Cardiac fibroblast (primary cell): Measurements from ENCODE around the gene SVOP.

ENCODE experiments used
- DNase-seq, 2 donors: peaks; one replicate each; pipeline versions ENCODE4 v3.0.0 to v3.0.0-alpha.2; 2010; ENCODE audit warnings: low read depth in 2 of 2
- H3K4me3 ChIP-seq, 2 donors: replicated peaks in 1 of 2; 1 replicate in 1 of 2; 2 replicates in 1 of 2; pipeline ENCODE4 v1.5.1; 2011; ENCODE audit warnings: low read depth in 2 of 2, low read length in 2 of 2, mild to moderate bottlenecking in 2 of 2, moderate library complexity in 1 of 2
- TF ChIP-seq, protein P1 (sequence below): IDR thresholded peaks from one replicate; pipeline ENCODE4 v1.5.1; 2011; ENCODE audit warnings: low read depth, mild to moderate bottlenecking, low read length, inconsistent platforms

SVOP gene

GRCh38 chr12:108948367-108948766, 72.5 kb downstream of the SVOP start:
- TF ChIP-seq, protein P1, sequence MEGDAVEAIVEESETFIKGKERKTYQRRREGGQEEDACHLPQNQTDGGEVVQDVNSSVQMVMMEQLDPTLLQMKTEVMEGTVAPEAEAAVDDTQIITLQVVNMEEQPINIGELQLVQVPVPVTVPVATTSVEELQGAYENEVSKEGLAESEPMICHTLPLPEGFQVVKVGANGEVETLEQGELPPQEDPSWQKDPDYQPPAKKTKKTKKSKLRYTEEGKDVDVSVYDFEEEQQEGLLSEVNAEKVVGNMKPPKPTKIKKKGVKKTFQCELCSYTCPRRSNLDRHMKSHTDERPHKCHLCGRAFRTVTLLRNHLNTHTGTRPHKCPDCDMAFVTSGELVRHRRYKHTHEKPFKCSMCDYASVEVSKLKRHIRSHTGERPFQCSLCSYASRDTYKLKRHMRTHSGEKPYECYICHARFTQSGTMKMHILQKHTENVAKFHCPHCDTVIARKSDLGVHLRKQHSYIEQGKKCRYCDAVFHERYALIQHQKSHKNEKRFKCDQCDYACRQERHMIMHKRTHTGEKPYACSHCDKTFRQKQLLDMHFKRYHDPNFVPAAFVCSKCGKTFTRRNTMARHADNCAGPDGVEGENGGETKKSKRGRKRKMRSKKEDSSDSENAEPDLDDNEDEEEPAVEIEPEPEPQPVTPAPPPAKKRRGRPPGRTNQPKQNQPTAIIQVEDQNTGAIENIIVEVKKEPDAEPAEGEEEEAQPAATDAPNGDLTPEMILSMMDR: no peak
- DNase-seq: peak in 1 of 2 donors; percentile 9
- H3K4me3 ChIP-seq: no peak overlapping the region

DNA sequence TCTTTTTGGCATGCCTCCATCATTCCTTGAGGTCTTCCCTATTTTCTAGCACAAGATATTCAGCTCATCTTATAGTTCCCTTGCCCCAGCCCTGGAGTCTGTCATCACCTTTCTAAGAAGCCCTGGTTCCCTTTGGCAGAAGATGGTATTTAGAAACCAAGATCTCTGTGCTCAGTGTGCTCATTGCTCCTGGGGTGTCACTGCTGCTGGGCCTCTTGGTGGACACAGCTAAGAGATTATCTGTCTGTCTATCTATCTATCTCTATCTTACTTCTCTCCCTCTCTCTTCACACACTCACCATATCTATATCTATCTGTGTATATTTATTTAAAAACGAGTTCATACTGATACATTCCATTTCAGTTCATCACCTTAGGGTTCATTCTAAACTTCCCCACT, 73.8 kb downstream of the SVOP start:
- TF ChIP-seq, protein P1: no peak
- no peak for DNase-seq
- H3K4me3 ChIP-seq: no peak overlapping the region

DNA sequence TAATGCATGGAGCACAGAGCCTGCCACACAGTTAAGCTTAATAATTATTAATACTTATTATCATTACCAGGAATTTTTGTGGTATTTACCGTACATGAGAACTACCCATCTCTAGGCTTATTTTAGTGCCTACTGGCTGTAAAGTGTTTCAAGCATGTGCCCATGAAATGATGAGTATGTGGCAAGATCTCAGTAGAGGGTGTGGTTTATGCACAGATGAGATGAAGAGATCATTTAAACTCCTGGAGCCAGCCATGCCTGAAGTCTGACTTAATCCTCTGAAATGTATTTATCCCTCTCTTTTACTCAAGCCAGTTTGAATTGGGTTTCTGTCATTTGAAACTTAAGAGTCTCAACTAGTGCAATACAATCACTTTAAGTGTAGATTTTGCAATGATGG, 80.7 kb downstream of the SVOP start:
- no peak overlapping the region for H3K4me3 ChIP-seq
- TF ChIP-seq, protein P1: no peak
- no peak for DNase-seq

- DNase-seq: peak; percentile 20 to 26
- TF ChIP-seq, protein P1: no peak
- H3K4me3 ChIP-seq: no peak overlapping the region
Measured at GRCh38 chr12:108939594-108939993, 81.3 kb downstream of the SVOP start.

DNA sequence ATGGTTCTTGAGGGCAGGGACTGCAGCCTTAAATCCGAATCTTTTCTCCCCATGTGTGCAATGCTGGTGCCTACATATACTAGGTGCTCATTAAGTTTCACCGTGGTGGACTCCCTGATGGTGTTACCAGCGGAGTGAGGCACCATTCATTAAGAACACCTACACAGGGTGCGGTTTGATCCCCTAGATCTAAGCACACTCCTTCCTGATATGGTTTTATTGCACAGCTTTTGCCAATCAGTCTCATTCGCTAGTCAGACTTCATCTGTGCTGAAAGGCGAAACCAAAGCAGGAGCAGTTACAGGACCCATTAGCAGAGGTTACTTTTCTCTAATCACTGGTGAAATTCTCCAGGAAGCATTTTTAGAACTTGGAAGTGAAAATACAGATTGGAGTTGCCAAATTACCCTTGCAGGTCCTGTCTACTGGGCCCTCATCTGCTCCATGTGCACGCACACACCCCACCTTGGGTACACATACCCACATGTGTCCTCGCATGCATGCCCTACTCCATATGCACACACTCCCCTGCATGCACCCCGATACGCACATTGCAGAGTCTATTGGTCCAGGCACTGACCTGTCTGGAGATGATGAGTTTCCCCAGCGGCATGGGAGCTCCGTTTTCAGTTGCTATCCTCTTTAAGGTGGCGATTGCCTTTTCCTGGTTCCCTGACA, 82.5 kb downstream of the SVOP start:
- TF ChIP-seq, protein P1: no peak
- H3K4me3 ChIP-seq: no peak overlapping the region
- no peak for DNase-seq

DNA sequence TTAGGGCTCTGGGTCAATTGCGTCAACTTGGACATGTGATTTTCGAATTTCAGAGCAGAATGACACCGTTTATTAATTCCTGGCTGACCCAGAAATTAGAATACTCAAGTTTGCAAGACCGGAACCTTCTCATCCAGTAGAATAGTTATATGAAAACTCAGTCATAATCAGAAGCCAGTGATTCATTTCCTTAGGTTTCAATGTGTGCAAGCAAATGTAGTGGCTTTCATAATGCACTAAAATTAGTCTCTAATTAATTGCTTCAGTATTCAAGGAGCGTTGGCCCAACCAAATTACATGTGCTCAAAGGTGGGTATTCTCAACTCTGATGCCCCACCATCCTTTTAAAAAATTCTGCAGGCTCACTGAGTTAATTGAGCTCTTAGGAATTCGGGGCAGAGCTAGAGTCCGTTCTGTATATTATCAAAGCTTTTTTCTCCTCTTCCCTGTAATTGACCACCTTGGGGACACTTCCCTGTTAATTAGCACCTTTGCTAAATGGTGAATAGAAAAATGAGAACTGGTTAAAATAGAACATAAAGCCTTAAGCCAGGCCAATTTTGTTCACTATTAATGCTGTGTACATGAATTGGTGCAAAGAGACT, 85.6 kb downstream of the SVOP start:
- H3K4me3 ChIP-seq: no peak overlapping the region
- TF ChIP-seq, protein P1: no peak
- no peak for DNase-seq
